Upper lobe of left lung (tissue), 4 donors: ENCODE data around the gene KRTAP10-11.

ENCODE experiments used
- POLR2A ChIP-seq, 4 donors: fragments of 450-650 bp; IDR thresholded peaks; one replicate each; pipeline ENCODE4 v1.5.1; 2016 to 2017; ENCODE audit warnings: antibody characterized with exemption in 4 of 4, mild to moderate bottlenecking in 2 of 4
- POLR2AphosphoS5 ChIP-seq, 2 donors: sonication (generic); formaldehyde crosslinking; IDR thresholded peaks; one replicate each; pipeline ENCODE4 v1.5.1; 2017; ENCODE audit warnings: antibody characterized with exemption in 2 of 2

- TF ChIP-seq POLR2A (IDR thresholded peaks at IDR 0.05), result no peak
- TF ChIP-seq POLR2AphosphoS5 (IDR thresholded peaks at IDR 0.05), result no peak
These were observed 38.3 kb downstream of the KRTAP10-11 start for GRCh38 chr21:44684483-44684882.
